H1 (cell line): ENCODE data around the gene ABTB1.

Experiments
- CREB1 ChIP-seq: IDR thresholded peaks from 2 replicates; pipeline ENCODE4 v1.6.1; 2012; ENCODE audit warnings: inconsistent platforms
- CTCF ChIP-seq, 3 experiments: IDR thresholded peaks; 1 replicate in 2 of 3; 2 replicates in 1 of 3; pipeline versions ENCODE4 v1.5.1 to v1.6.1; 2011; ENCODE audit warnings: low read length in 3 of 3, mild to moderate bottlenecking in 3 of 3, inconsistent platforms in 2 of 3, low read depth in 1 of 3, moderate library complexity in 1 of 3; ENCODE audit not compliant: insufficient read depth in 1 of 3; ENCODE audit errors: control extremely low read depth in 1 of 3
- EGR1 ChIP-seq: IDR thresholded peaks from 2 replicates; pipeline ENCODE4 v1.6.1; 2011; ENCODE audit warnings: low read depth, low read length, borderline replicate concordance
- EZH2 ChIP-seq: fragments of 200-600 bp; sonication (generic); IDR thresholded peaks from 2 replicates; pipeline ENCODE4 v1.7.1; 2012; ENCODE audit warnings: low read depth, mild to moderate bottlenecking, moderate library complexity, low read length, inconsistent platforms; ENCODE audit not compliant: severe bottlenecking
- GABPA ChIP-seq: IDR thresholded peaks from 2 replicates; pipeline ENCODE4 v1.6.1; 2011; ENCODE audit warnings: mild to moderate bottlenecking, low read length, moderate library complexity, borderline replicate concordance; ENCODE audit not compliant: insufficient read depth
- GTF2F1 ChIP-seq: IDR thresholded peaks from 2 replicates; pipeline ENCODE4 v1.6.1; 2012; ENCODE audit warnings: low read depth, low read length, improper control_type of control experiment, borderline replicate concordance
- JUN ChIP-seq: IDR thresholded peaks from 2 replicates; pipeline ENCODE4 v1.6.1; 2011; ENCODE audit warnings: low read depth, mild to moderate bottlenecking, improper control_type of control experiment, low read length
- KDM4A ChIP-seq: IDR thresholded peaks from one replicate; pipeline ENCODE4 v1.7.1; 2012; ENCODE audit warnings: low read depth, mild to moderate bottlenecking, moderate library complexity, low read length, inconsistent platforms; ENCODE audit not compliant: severe bottlenecking
- NANOG ChIP-seq: IDR thresholded peaks from 2 replicates; pipeline ENCODE4 v1.6.1; 2011; ENCODE audit warnings: low read length, low read depth, mild to moderate bottlenecking, inconsistent platforms; ENCODE audit not compliant: insufficient read depth, poor library complexity, severe bottlenecking
- POLR2A ChIP-seq, 2 experiments: IDR thresholded peaks; 1 replicate in 1 of 2; 2 replicates in 1 of 2; pipeline ENCODE4 v1.6.1; 2011; ENCODE audit warnings: low read depth in 2 of 2, low read length in 2 of 2, mild to moderate bottlenecking in 2 of 2; ENCODE audit errors: control extremely low read depth in 1 of 2
- RAD21 ChIP-seq, 2 experiments: IDR thresholded peaks in 1 of 2; conservative IDR thresholded peaks in 1 of 2; 2 replicates each; pipeline ENCODE4 v1.6.1; 2011; ENCODE audit warnings: low read depth in 2 of 2, low read length in 2 of 2, improper control_type of control experiment in 1 of 2, inconsistent platforms in 1 of 2, mild to moderate bottlenecking in 1 of 2, moderate library complexity in 1 of 2
- RNF2 ChIP-seq: fragments of 200-900, 300-1000 bp; sonication (generic); IDR thresholded peaks from 2 replicates; pipeline ENCODE4 v1.7.1; 2016; ENCODE audit warnings: borderline replicate concordance, low read depth, mild to moderate bottlenecking, antibody characterized with exemption, low read length; ENCODE audit not compliant: poor library complexity, severe bottlenecking; ENCODE audit errors: missing control alignments
- YY1 ChIP-seq: IDR thresholded peaks from 2 replicates; pipeline ENCODE4 v1.6.1; 2011; ENCODE audit warnings: low read depth, mild to moderate bottlenecking, low read length
- TF ChIP-seq, protein P1 (sequence below): IDR thresholded peaks from 2 replicates; pipeline ENCODE4 v1.6.1; 2012; ENCODE audit warnings: inconsistent platforms

GRCh38 chr3:127717357-127718244 is 44.8 kb downstream of the ABTB1 start:
- TF ChIP-seq CTCF (IDR thresholded peaks at IDR 0.05; ENCODE audit: control extremely low read depth in 1 of 3, insufficient read depth in 1 of 3, low read depth in 1 of 3, low read length in 3 of 3), result no peak
- TF ChIP-seq NANOG, result no peak
- TF ChIP-seq YY1, result no peak
- no peak for TF ChIP-seq JUN
- TF ChIP-seq, protein P1, sequence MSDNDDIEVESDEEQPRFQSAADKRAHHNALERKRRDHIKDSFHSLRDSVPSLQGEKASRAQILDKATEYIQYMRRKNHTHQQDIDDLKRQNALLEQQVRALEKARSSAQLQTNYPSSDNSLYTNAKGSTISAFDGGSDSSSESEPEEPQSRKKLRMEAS, result no peak
- TF ChIP-seq RNF2, result no peak
- no peak for TF ChIP-seq RAD21 (IDR thresholded peaks at IDR 0.05 in 1 of 2, conservative IDR thresholded peaks at IDR 0.05 in 1 of 2; ENCODE audit: low read depth in 2 of 2, low read length in 2 of 2)
- no peak for TF ChIP-seq GTF2F1
- no peak for TF ChIP-seq KDM4A
- TF ChIP-seq CREB1, result no peak
- TF ChIP-seq EGR1, result no peak
- no peak for TF ChIP-seq EZH2
- no peak for TF ChIP-seq POLR2A (IDR thresholded peaks at IDR 0.05; ENCODE audit: control extremely low read depth in 1 of 2, low read depth in 2 of 2, low read length in 2 of 2)
- no peak for TF ChIP-seq GABPA
